HepG2 (cell line): Measurements from ENCODE around the gene ARHGEF10L. TPM values are rescaled to one million over a fixed set of nuclear protein-coding genes. Genes with fewer than 3 reads are reported as not detected.

Source experiments
- AKNA ChIP-seq: sonication (generic); formaldehyde crosslinking; IDR thresholded peaks from 2 replicates; pipeline ENCODE4 v1.4.0; 2020; ENCODE audit warnings: missing genetic modification reagents, borderline replicate concordance
- CBX2 ChIP-seq, 2 experiments: fragments of 200-600 bp in 1 of 2; sonication (generic); formaldehyde crosslinking in 1 of 2; IDR thresholded peaks; 2 replicates each; pipeline versions ENCODE4 v1.7.0 to v1.8.1; 2018 to 2022; ENCODE audit warnings: low read depth in 2 of 2, low read length in 1 of 2, mild to moderate bottlenecking in 1 of 2, missing genetic modification reagents in 1 of 2
- MATR3 ChIP-seq: sonication (generic); formaldehyde crosslinking; IDR thresholded peaks from 2 replicates; pipeline ENCODE4 v1.4.0; 2020; ENCODE audit warnings: missing genetic modification reagents
- MNT ChIP-seq: fragments of 450-650 bp; IDR thresholded peaks from 2 replicates; pipeline ENCODE4 v1.6.1; 2016
- MTF1 ChIP-seq: sonication (generic); formaldehyde crosslinking; IDR thresholded peaks from 2 replicates; pipeline ENCODE4 v1.5.0; 2020; ENCODE audit warnings: missing genetic modification reagents
- MYNN ChIP-seq: sonication (generic); formaldehyde crosslinking; IDR thresholded peaks from 2 replicates; pipeline ENCODE4 v1.4.0; 2020; ENCODE audit warnings: mild to moderate bottlenecking, low read depth, missing genetic modification reagents
- PRMT3 ChIP-seq: sonication (generic); formaldehyde crosslinking; IDR thresholded peaks from 2 replicates; pipeline ENCODE4 v1.8.1; 2022; ENCODE audit warnings: low read depth, mild to moderate bottlenecking, moderate library complexity, missing genetic modification reagents, borderline replicate concordance
- RBM22 ChIP-seq: fragments of 200-400 bp; formaldehyde crosslinking; optimal IDR thresholded peaks from 2 replicates; pipeline ENCODE3; 2017; ENCODE audit warnings: mild to moderate bottlenecking, low read length, moderate library complexity
- ZFP91 ChIP-seq: sonication (generic); formaldehyde crosslinking; IDR thresholded peaks from 2 replicates; pipeline ENCODE4 v1.9.0; 2022; ENCODE audit warnings: missing genetic modification reagents, mild to moderate bottlenecking, borderline replicate concordance
- ZKSCAN5 ChIP-seq: sonication (generic); formaldehyde crosslinking; IDR thresholded peaks from 2 replicates; pipeline ENCODE4 v1.5.1; 2020; ENCODE audit warnings: mild to moderate bottlenecking, missing genetic modification reagents
- ZNF281 ChIP-seq: sonication (generic); formaldehyde crosslinking; IDR thresholded peaks from 2 replicates; pipeline ENCODE4 v1.4.0; 2020; ENCODE audit warnings: missing genetic modification reagents, borderline replicate concordance
- ZNF33A ChIP-seq: sonication (generic); formaldehyde crosslinking; IDR thresholded peaks from 2 replicates; pipeline ENCODE4 v1.5.1; 2020; ENCODE audit warnings: missing genetic modification reagents, mild to moderate bottlenecking, moderate library complexity, borderline replicate concordance
- ZNF556 ChIP-seq: sonication (generic); formaldehyde crosslinking; IDR thresholded peaks from 2 replicates; pipeline ENCODE4 v1.4.0; 2020; ENCODE audit warnings: mild to moderate bottlenecking, missing genetic modification reagents, borderline replicate concordance
- ZNF572 ChIP-seq: sonication (generic); formaldehyde crosslinking; IDR thresholded peaks from 2 replicates; pipeline ENCODE4 v1.5.1; 2020; ENCODE audit warnings: mild to moderate bottlenecking, missing genetic modification reagents
- ZSCAN20 ChIP-seq: sonication (generic); formaldehyde crosslinking; IDR thresholded peaks from 2 replicates; pipeline ENCODE4 v1.4.0; 2020; ENCODE audit warnings: missing genetic modification reagents, mild to moderate bottlenecking, borderline replicate concordance
- polyA plus RNA-seq, 8 experiments: library from polyadenylated mRNA; depleted of rRNA in 3 of 8; stranded (reverse) in 7 of 8; unstranded in 1 of 8; fragments of >200 nt; fragmentation: Illumina TruSeq in 4 of 8; extraction: Trizol in 4 of 8; gene quantifications; 2 replicates each; pipeline versions ENCODE4 v1.2.1 to v1.2.3, GENCODE V29; 2011 to 2016; ENCODE audit warnings: low read depth in 4 of 8, missing spikeins in 1 of 8, mixed read lengths in 1 of 8; ENCODE audit not compliant: insufficient read depth in 1 of 8
- total RNA-seq, 5 experiments: library from RNA; depleted of rRNA; stranded (reverse); fragments of >200 nt; fragmentation: Illumina TruSeq; extraction: Trizol; gene quantifications; 2 replicates each; pipeline ENCODE4 v1.2.3, GENCODE V29; 2016; ENCODE audit warnings: low read depth in 1 of 5

ARHGEF10L gene
- total and polyA plus RNA-seq, 2 of the 13 experiments (the other 11 are each of a cell fraction or from before 2014, with no cell fraction given): 46.5 to 78.3 TPM

GRCh38 chr1:17572264-17572985 is 32.9 kb downstream of the ARHGEF10L start (continued):
- no peak for TF ChIP-seq MNT
- TF ChIP-seq RBM22: no peak
- TF ChIP-seq ZKSCAN5: peak; percentile 61; the same call in 1 of the 2 replicates
- no peak for TF ChIP-seq ZSCAN20
- no peak for TF ChIP-seq ZNF572
- TF ChIP-seq CBX2 (IDR thresholded peaks at IDR 0.05; ENCODE audit: low read depth, low read length): no peak
- TF ChIP-seq CBX2 (CRISPR knock-in tag; IDR thresholded peaks at IDR 0.05; ENCODE audit: low read depth): no peak
- no peak for TF ChIP-seq ZNF281
- TF ChIP-seq ZNF556: no peak
- TF ChIP-seq PRMT3 (CRISPR knock-in tag): no peak
- no peak for TF ChIP-seq AKNA (CRISPR knock-in tag)
- TF ChIP-seq MTF1 (CRISPR knock-in tag): no peak
- TF ChIP-seq ZNF33A (CRISPR knock-in tag): no peak
- no peak for TF ChIP-seq MYNN (CRISPR knock-in tag)
- no peak for TF ChIP-seq ZFP91
- no peak for TF ChIP-seq MATR3 (CRISPR knock-in tag)
